Liver (tissue), 9 donors: ENCODE measurements around the gene MICAL3. TPM values are rescaled to one million over a fixed set of nuclear protein-coding genes. Genes with fewer than 3 reads are reported as not detected.

Experiments
- DNase-seq: peaks from one replicate; pipeline ENCODE4 v3.0.0-alpha.2; 2017; ENCODE audit warnings: low spot score
- H3K27ac ChIP-seq, 2 donors: one replicate each; pipeline ENCODE4 v1.7.0; 2013; ENCODE audit warnings: inconsistent platforms in 2 of 2, low read length in 2 of 2, control low read depth in 1 of 2, low read depth in 1 of 2, mild to moderate bottlenecking in 1 of 2
- H3K27me3 ChIP-seq, 4 donors: one replicate each; pipeline versions ENCODE4 v1.6.1 to v1.7.0; 2013; ENCODE audit warnings: low read length in 3 of 4, inconsistent platforms in 1 of 4, mild to moderate bottlenecking in 1 of 4, moderate library complexity in 1 of 4; ENCODE audit not compliant: control insufficient read depth in 4 of 4, insufficient read depth in 4 of 4
- H3K36me3 ChIP-seq, 4 donors: one replicate each; pipeline versions ENCODE4 v1.6.1 to v1.7.0; 2013; ENCODE audit warnings: low read length in 3 of 4, mild to moderate bottlenecking in 3 of 4, low read depth in 1 of 4, moderate library complexity in 1 of 4; ENCODE audit not compliant: control insufficient read depth in 4 of 4, insufficient read depth in 3 of 4
- H3K4me1 ChIP-seq, 4 donors: one replicate each; pipeline versions ENCODE4 v1.6.1 to v1.7.0; 2013; ENCODE audit warnings: low read length in 3 of 4, mild to moderate bottlenecking in 3 of 4, moderate library complexity in 1 of 4; ENCODE audit not compliant: control insufficient read depth in 4 of 4, insufficient read depth in 4 of 4
- H3K4me3 ChIP-seq, 3 donors: one replicate each; pipeline versions ENCODE4 v1.6.1 to v1.7.0; 2013; ENCODE audit warnings: low read length in 3 of 3, control low read depth in 1 of 3, low read depth in 1 of 3, mild to moderate bottlenecking in 1 of 3
- H3K9ac ChIP-seq, 2 donors: one replicate each; pipeline ENCODE4 v1.7.0; 2013; ENCODE audit warnings: low read length in 2 of 2, mild to moderate bottlenecking in 2 of 2, moderate library complexity in 2 of 2, control low read depth in 1 of 2, low read depth in 1 of 2
- H3K9me3 ChIP-seq, 4 donors: one replicate each; pipeline versions ENCODE4 v1.6.1 to v1.7.0; 2013; ENCODE audit warnings: low read length in 3 of 4; ENCODE audit not compliant: control insufficient read depth in 4 of 4
- CTCF ChIP-seq: fragments of 150-350 bp; IDR thresholded peaks from 2 replicates; pipeline ENCODE4 v1.5.1; 2017; ENCODE audit warnings: improper control_type of control experiment, low read depth, low read length; ENCODE audit not compliant: missing input control
- EGR1 ChIP-seq, 2 donors: IDR thresholded peaks; 2 replicates each; pipeline ENCODE4 v1.6.1; 2016 to 2018; ENCODE audit warnings: antibody characterized with exemption in 2 of 2, low read depth in 2 of 2
- FOXA1 ChIP-seq: IDR thresholded peaks from 2 replicates; pipeline ENCODE4 v1.6.1; 2016; ENCODE audit warnings: antibody characterized with exemption
- FOXA2 ChIP-seq: IDR thresholded peaks from 2 replicates; pipeline ENCODE4 v1.6.1; 2016; ENCODE audit warnings: antibody characterized with exemption
- GABPA ChIP-seq, 2 donors: IDR thresholded peaks in 1 of 2; conservative IDR thresholded peaks in 1 of 2; 2 replicates each; pipeline ENCODE4 v1.6.1; 2016; ENCODE audit warnings: antibody characterized with exemption in 2 of 2, mild to moderate bottlenecking in 1 of 2, moderate library complexity in 1 of 2
- HNF4A ChIP-seq, 2 donors: conservative IDR thresholded peaks; 2 replicates each; pipeline ENCODE4 v1.6.1; 2016; ENCODE audit warnings: antibody characterized with exemption in 2 of 2, mild to moderate bottlenecking in 2 of 2
- HNF4G ChIP-seq: IDR thresholded peaks from 2 replicates; pipeline ENCODE4 v1.6.1; 2016; ENCODE audit warnings: antibody characterized with exemption
- JUND ChIP-seq, 2 donors: IDR thresholded peaks; 2 replicates each; pipeline ENCODE4 v1.6.1; 2016; ENCODE audit warnings: antibody characterized with exemption in 2 of 2
- NR2F2 ChIP-seq: IDR thresholded peaks from 2 replicates; pipeline ENCODE4 v1.6.1; 2016; ENCODE audit warnings: antibody characterized with exemption
- RAD21 ChIP-seq, 2 donors: IDR thresholded peaks; 2 replicates each; pipeline ENCODE4 v1.6.1; 2016; ENCODE audit warnings: antibody characterized with exemption in 2 of 2, mild to moderate bottlenecking in 2 of 2
- REST ChIP-seq: IDR thresholded peaks from 2 replicates; pipeline ENCODE4 v1.6.1; 2016; ENCODE audit warnings: antibody characterized with exemption, mild to moderate bottlenecking
- RXRA ChIP-seq, 2 donors: IDR thresholded peaks; 2 replicates each; pipeline ENCODE4 v1.6.1; 2017 to 2018; ENCODE audit warnings: antibody characterized with exemption in 2 of 2, mild to moderate bottlenecking in 1 of 2
- SP1 ChIP-seq: IDR thresholded peaks from 2 replicates; pipeline ENCODE4 v1.6.1; 2018; ENCODE audit warnings: antibody characterized with exemption, mild to moderate bottlenecking
- TAF1 ChIP-seq: conservative IDR thresholded peaks from 2 replicates; pipeline ENCODE4 v1.6.1; 2016; ENCODE audit warnings: antibody characterized with exemption, mild to moderate bottlenecking
- YY1 ChIP-seq: IDR thresholded peaks from 2 replicates; pipeline ENCODE4 v1.6.1; 2016; ENCODE audit warnings: antibody characterized with exemption, mild to moderate bottlenecking
- WGBS: extraction: QIAGEN DNeasy Blood & Tissue Kit; methylation state at CpG from one replicate; pipeline ENCODE4 v1.1.7; 2013; 5-methylcytosine and 5-hydroxymethylcytosine counted together
- polyA plus RNA-seq, 2 donors: library from polyadenylated mRNA; stranded (reverse) in 1 of 2; unstranded in 1 of 2; fragments of 200-250 nt in 1 of 2; fragments of >200 nt in 1 of 2; fragmentation: Nextera tagmentation in 1 of 2; extraction: Ambion mirVana in 1 of 2; gene quantifications; one replicate each; pipeline versions ENCODE4 v1.2.1 to v1.2.3, GENCODE V29; 2013 to 2015
- total RNA-seq, 2 donors: library from RNA; depleted of rRNA; stranded (reverse); fragments of >200 nt; gene quantifications; one replicate each; pipeline ENCODE4 v1.2.3, GENCODE V29; 2014
- TF ChIP-seq, protein P1 (sequence below): IDR thresholded peaks from 2 replicates; pipeline ENCODE4 v1.6.1; 2016; ENCODE audit warnings: antibody characterized with exemption
- TF ChIP-seq, protein P2 (sequence below): IDR thresholded peaks from 2 replicates; pipeline ENCODE4 v1.6.1; 2016; ENCODE audit warnings: antibody characterized with exemption
- TF ChIP-seq, protein P3 (sequence below): IDR thresholded peaks from 2 replicates; pipeline ENCODE4 v1.6.1; 2016; ENCODE audit warnings: antibody characterized with exemption
- donor health status: healthy.
- donor health status: healthy.
- donor health status: healthy.
- donor health status: healthy.
- donor health status: healthy.

The MICAL3 gene
- total and polyA plus RNA-seq, 4 donors, result 6.4 to 38.4 (median 23.4) TPM

DNA sequence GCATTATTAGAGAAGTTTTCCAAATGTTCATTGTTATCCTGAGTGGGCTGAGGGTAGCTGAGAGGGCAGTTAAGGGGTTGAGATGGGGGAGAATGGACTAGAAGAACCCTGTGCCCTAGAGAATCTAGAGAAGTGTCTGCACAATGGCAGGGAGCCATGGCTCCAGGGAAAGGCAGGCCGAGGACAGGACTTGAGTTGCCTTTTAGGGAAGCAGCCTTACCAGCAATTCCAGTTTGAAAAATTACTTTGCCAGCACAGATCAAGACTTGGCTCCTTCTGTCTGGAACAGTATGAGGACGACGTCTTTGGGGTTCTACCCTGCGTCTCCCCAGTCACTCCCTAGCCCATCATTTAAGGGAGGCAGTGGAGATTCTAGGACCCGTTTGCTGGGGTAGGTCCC is 25.7 kb upstream of the MICAL3 start:
- 93% methylated on average over 5 of the region's 5 CpGs for WGBS
- Histone ChIP-seq H3K27ac (no peak overlapping the region), H3K27me3 (no peaks in the 10 kb centered on the region), H3K4me1 (peaks cover 0 to 4% (median 3%) of the 10 kb centered on the region in 4 donors), H3K9ac (no peak overlapping the region), H3K36me3 (no peaks in the 10 kb centered on the region), H3K4me3 (no peak overlapping the region), H3K9me3 (no peaks in the 10 kb centered on the region)
- TF ChIP-seq NR2F2 (no peak), GABPA (IDR thresholded peaks at IDR 0.05 in 1 of 2, conservative IDR thresholded peaks at IDR 0.05 in 1 of 2) (no peak), EGR1 (IDR thresholded peaks at IDR 0.05; ENCODE audit: low read depth in 2 of 2) (no peak), YY1 (no peak), RAD21 (IDR thresholded peaks at IDR 0.05) (no peak), HNF4G (no peak), FOXA1 (no peak), CTCF (no peak), SP1 (no peak), FOXA2 (no peak), RXRA (IDR thresholded peaks at IDR 0.05) (no peak), JUND (IDR thresholded peaks at IDR 0.05) (no peak), HNF4A (conservative IDR thresholded peaks at IDR 0.05) (no peak), REST (no peak), TAF1 (no peak)
- TF ChIP-seq, protein P1, sequence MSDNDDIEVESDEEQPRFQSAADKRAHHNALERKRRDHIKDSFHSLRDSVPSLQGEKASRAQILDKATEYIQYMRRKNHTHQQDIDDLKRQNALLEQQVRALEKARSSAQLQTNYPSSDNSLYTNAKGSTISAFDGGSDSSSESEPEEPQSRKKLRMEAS, result no peak
- TF ChIP-seq, protein P2, sequence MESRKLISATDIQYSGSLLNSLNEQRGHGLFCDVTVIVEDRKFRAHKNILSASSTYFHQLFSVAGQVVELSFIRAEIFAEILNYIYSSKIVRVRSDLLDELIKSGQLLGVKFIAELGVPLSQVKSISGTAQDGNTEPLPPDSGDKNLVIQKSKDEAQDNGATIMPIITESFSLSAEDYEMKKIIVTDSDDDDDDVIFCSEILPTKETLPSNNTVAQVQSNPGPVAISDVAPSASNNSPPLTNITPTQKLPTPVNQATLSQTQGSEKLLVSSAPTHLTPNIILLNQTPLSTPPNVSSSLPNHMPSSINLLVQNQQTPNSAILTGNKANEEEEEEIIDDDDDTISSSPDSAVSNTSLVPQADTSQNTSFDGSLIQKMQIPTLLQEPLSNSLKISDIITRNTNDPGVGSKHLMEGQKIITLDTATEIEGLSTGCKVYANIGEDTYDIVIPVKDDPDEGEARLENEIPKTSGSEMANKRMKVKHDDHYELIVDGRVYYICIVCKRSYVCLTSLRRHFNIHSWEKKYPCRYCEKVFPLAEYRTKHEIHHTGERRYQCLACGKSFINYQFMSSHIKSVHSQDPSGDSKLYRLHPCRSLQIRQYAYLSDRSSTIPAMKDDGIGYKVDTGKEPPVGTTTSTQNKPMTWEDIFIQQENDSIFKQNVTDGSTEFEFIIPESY, result no peak
- TF ChIP-seq, protein P3, sequence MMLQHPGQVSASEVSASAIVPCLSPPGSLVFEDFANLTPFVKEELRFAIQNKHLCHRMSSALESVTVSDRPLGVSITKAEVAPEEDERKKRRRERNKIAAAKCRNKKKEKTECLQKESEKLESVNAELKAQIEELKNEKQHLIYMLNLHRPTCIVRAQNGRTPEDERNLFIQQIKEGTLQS, result no peak
- no peak for DNase-seq
